Psoas muscle (tissue), 8 donors: ENCODE measurements around the gene THBS4. TPM values are rescaled to one million over a fixed set of nuclear protein-coding genes. Genes with fewer than 3 reads are reported as not detected.

Source experiments
- ATAC-seq, 4 donors: fragments of 200-7000 bp; cut with Tn5 transposase; one replicate each; pipeline ENCODE4 v1.9.1; 2020; ENCODE audit warnings: moderate library complexity in 3 of 4, mild to moderate bottlenecking in 2 of 4
- DNase-seq, 2 donors: peaks; one replicate each; pipeline ENCODE4 v3.0.0-alpha.2; 2020
- H3K27ac ChIP-seq: fragments of 200-600 bp; one replicate; pipeline ENCODE4 v1.8.0; 2022
- H3K27me3 ChIP-seq, 3 donors: fragments of 200-600 bp in 1 of 3; one replicate each; pipeline versions ENCODE4 v1.6.1 to v1.8.0; 2013 to 2022; ENCODE audit warnings: low read length in 2 of 3, mild to moderate bottlenecking in 2 of 3, moderate library complexity in 1 of 3; ENCODE audit not compliant: insufficient read depth in 3 of 3
- H3K36me3 ChIP-seq, 2 donors: fragments of 200-600 bp in 1 of 2; one replicate each; pipeline versions ENCODE4 v1.6.1 to v1.8.0; 2013 to 2022; ENCODE audit warnings: low read depth in 1 of 2, mild to moderate bottlenecking in 1 of 2, moderate library complexity in 1 of 2; ENCODE audit not compliant: insufficient read depth in 1 of 2
- H3K4me1 ChIP-seq: fragments of 200-600 bp; one replicate; pipeline ENCODE4 v1.8.0; 2022
- H3K4me3 ChIP-seq: fragments of 200-600 bp; one replicate; pipeline ENCODE4 v1.8.0; 2022; ENCODE audit warnings: mild to moderate bottlenecking
- H3K9me3 ChIP-seq: fragments of 200-600 bp; one replicate; pipeline ENCODE4 v1.8.0; 2022
- CTCF ChIP-seq: fragments of 200-600 bp; IDR thresholded peaks from one replicate; pipeline ENCODE4 v1.8.0; 2022; ENCODE audit warnings: antibody characterized with exemption
- WGBS, 3 donors: extraction: QIAGEN DNeasy Blood & Tissue Kit; methylation state at CpG; one replicate each; pipeline versions ENCODE4 v1.1.6 to v1.1.7; 2013; 5-methylcytosine and 5-hydroxymethylcytosine counted together
- intact Hi-C, 2 donors: fragments of 100-400 bp; cut with DNase I; formaldehyde crosslinking; loops; one replicate each; pipeline versions ENCODE4 v1.11.0 to v1.14.2; 2022
- polyA plus RNA-seq, 3 donors: library from polyadenylated mRNA; stranded (reverse); fragments of 200-250 nt; gene quantifications; one replicate each; pipeline ENCODE4 v1.2.3, GENCODE V29; 2013
- total RNA-seq, 4 donors: library from RNA; stranded (reverse); fragmentation: NEBNext Ultra II Directional in 2 of 4; extraction: Animal tissue kit (Norgen Biotek cat#: 25700) in 2 of 4; gene quantifications; one replicate each; pipeline versions ENCODE4 v1.2.1 to v1.2.4, GENCODE V29; 2021 to 2023
- donor health status: healthy with polysubstance abuse.
- donor health status: DM: no; HTN: no; CAD: no; lungs with moderate emphysema.
- donor health status: Bipolar disorder and iron deficiency.
- donor health status: healthy.
- donor health status: DM: yes; HTN: yes; CAD: no.
- donor health status: DM: no; HTN: no; CAD: no.
- donor health status: DM: no; HTN: no; CAD: no.
- donor health status: DM: yes; HTN: yes; CAD: no.

THBS4 gene
- total and polyA plus RNA-seq, 7 donors: 18.6 to 252 (median 49.0) TPM

- H3K9me3 ChIP-seq: no peaks in the 10 kb centered on the region
- WGBS, 3 donors: 35 to 43% (median 35%) methylated on average over 5 of the region's 5 CpGs
- no peaks in the 10 kb centered on the region for H3K27me3 ChIP-seq
- no peaks in the 10 kb centered on the region for H3K4me1 ChIP-seq
- no peaks in the 10 kb centered on the region for H3K36me3 ChIP-seq
- DNase-seq (no peak), ATAC-seq (no peak)
- no peak overlapping the region for H3K4me3 ChIP-seq
- intact Hi-C loops: no loop called here
- no peak overlapping the region for H3K27ac ChIP-seq
- no peak for TF ChIP-seq CTCF
Observed at GRCh38 chr5:80010754-80011392, 24.3 kb upstream of the THBS4 start.

- no peak overlapping the region for H3K4me3 ChIP-seq
- no peaks in the 10 kb centered on the region for H3K4me1 ChIP-seq
- no peak overlapping the region for H3K27ac ChIP-seq
- no peak for ATAC-seq
- 94 to 95% (median 95%) methylated on average over 2 of the region's 2 CpGs for WGBS, 3 donors
- TF ChIP-seq CTCF: no peak
- no peaks in the 10 kb centered on the region for H3K36me3 ChIP-seq
- no peaks in the 10 kb centered on the region for H3K27me3 ChIP-seq
- no peaks in the 10 kb centered on the region for H3K9me3 ChIP-seq
- intact Hi-C loops: no loop called here
- DNase-seq: no peak
Observed at GRCh38 chr5:80025069-80025468, 10.1 kb upstream of the THBS4 start.

- Histone ChIP-seq H3K4me1 (no peaks in the 10 kb centered on the region), H3K27me3 (no peaks in the 10 kb centered on the region), H3K27ac (no peak overlapping the region), H3K9me3 (no peaks in the 10 kb centered on the region), H3K4me3 (no peak overlapping the region), H3K36me3 (no peaks in the 10 kb centered on the region)
- DNase-seq: no peak
- intact Hi-C loops: no loop called here
- no peak for ATAC-seq
- no peak for TF ChIP-seq CTCF
Observed at GRCh38 chr5:80026841-80027240, 8.3 kb upstream of the THBS4 start.

GRCh38 chr5:80031109-80031508, 4.0 kb upstream of the THBS4 start:
- intact Hi-C loops: no loop called here
- H3K9me3 ChIP-seq: no peaks in the 10 kb centered on the region
- peaks cover 8 to 30% (median 9%) of the 10 kb centered on the region in 3 donors for H3K27me3 ChIP-seq
- no peak for TF ChIP-seq CTCF
- no peak overlapping the region for H3K4me3 ChIP-seq
- ATAC-seq (no peak), DNase-seq (no peak)
- no peak overlapping the region for H3K27ac ChIP-seq
- H3K36me3 ChIP-seq: no peaks in the 10 kb centered on the region
- no peaks in the 10 kb centered on the region for H3K4me1 ChIP-seq
- 72 to 89% (median 85%) methylated on average over 1 of the region's 1 CpG for WGBS, 3 donors

- H3K27ac ChIP-seq: no peak overlapping the region
- no peaks in the 10 kb centered on the region for H3K4me1 ChIP-seq
- DNase-seq: no peak
- no peak for ATAC-seq
- no peak overlapping the region for H3K4me3 ChIP-seq
- intact Hi-C loops: no loop called here
- H3K9me3 ChIP-seq: no peaks in the 10 kb centered on the region
- H3K27me3 ChIP-seq: peaks cover 8 to 44% (median 9%) of the 10 kb centered on the region in 3 donors
- TF ChIP-seq CTCF: no peak
- no peaks in the 10 kb centered on the region for H3K36me3 ChIP-seq
Observed at GRCh38 chr5:80033513-80033912, 1.6 kb upstream of the THBS4 start.
